ENCODE results near the gene RPS27A.

GRCh38 chr2:55277310-55277709 lies 44.8 kb downstream of the RPS27A start:
- no peak for TF ChIP-seq CTCF (conservative IDR thresholded peaks at IDR 0.05; ENCODE audit: low read depth, low read length)
- no peak for TF ChIP-seq EZH2 (IDR thresholded peaks at IDR 0.05; ENCODE audit: low read length, unreplicated experiment)
